Smooth muscle cell (in vitro differentiated cells): Measurements from ENCODE around the gene AGPAT2. TPM values are rescaled to one million over a fixed set of nuclear protein-coding genes. Genes with fewer than 3 reads are reported as not detected.

ENCODE experiments used
- DNase-seq: peaks from one replicate; lab custom pipeline; 2025; ENCODE audit not compliant: unreplicated experiment; lab: John Stamatoyannopoulos, UW
- H2AFZ ChIP-seq: fragments of 200-600 bp; sonication (generic); 2 replicates; pipeline ENCODE4 v1.6.0; 2016; ENCODE audit warnings: antibody characterized with exemption, low read depth, mild to moderate bottlenecking
- H3F3A ChIP-seq: fragments of 200-600 bp; sonication (generic); 2 replicates; pipeline ENCODE4 v1.6.0; 2017; ENCODE audit warnings: antibody characterized with exemption, low read depth
- H3K27ac ChIP-seq: fragments of 200-600 bp; sonication (generic); 2 replicates; pipeline ENCODE4 v1.5.1; 2016; ENCODE audit warnings: low read depth, mild to moderate bottlenecking
- H3K27me3 ChIP-seq: fragments of 200-600 bp; sonication (generic); 2 replicates; pipeline ENCODE4 v1.6.1; 2016; ENCODE audit warnings: low read depth, mild to moderate bottlenecking
- H3K36me3 ChIP-seq: fragments of 200-600 bp; sonication (generic); 2 replicates; pipeline ENCODE4 v1.5.1; 2016; ENCODE audit warnings: low read depth
- H3K4me1 ChIP-seq: fragments of 200-600 bp; sonication (generic); 2 replicates; pipeline ENCODE4 v1.5.1; 2016; ENCODE audit warnings: low read depth
- H3K4me2 ChIP-seq: fragments of 200-600 bp; sonication (generic); 2 replicates; pipeline ENCODE4 v1.6.0; 2016; ENCODE audit warnings: mild to moderate bottlenecking
- H3K4me3 ChIP-seq: fragments of 200-600 bp; sonication (generic); 2 replicates; pipeline ENCODE4 v1.5.1; 2016; ENCODE audit warnings: mild to moderate bottlenecking
- H3K79me2 ChIP-seq: fragments of 200-600 bp; sonication (generic); 2 replicates; pipeline ENCODE4 v1.6.0; 2016; ENCODE audit warnings: low read depth, mild to moderate bottlenecking
- H3K9ac ChIP-seq: fragments of 200-600 bp; sonication (generic); 2 replicates; pipeline ENCODE4 v1.6.0; 2016; ENCODE audit warnings: low read depth
- H3K9me3 ChIP-seq: fragments of 200-600 bp; sonication (generic); replicated peaks from 2 replicates; pipeline ENCODE4 v1.5.1; 2016; ENCODE audit warnings: low read depth
- H4K20me1 ChIP-seq: fragments of 200-600 bp; sonication (generic); 2 replicates; pipeline ENCODE4 v1.6.0; 2016; ENCODE audit warnings: low read depth
- WGBS: methylation state at CpG from one replicate; pipeline ENCODE4 v1.1.7; 2016; ENCODE audit warnings: low lambda C conversion rate; 5-methylcytosine and 5-hydroxymethylcytosine counted together
- polyA plus RNA-seq: library from polyadenylated mRNA; unstranded; fragments of >200 nt; fragmentation: Nextera tagmentation; extraction: Ambion mirVana; gene quantifications from 2 replicates; pipeline ENCODE4 v1.2.1, GENCODE V29; 2016
- total RNA-seq: library from RNA; depleted of rRNA; stranded (reverse); fragments of >200 nt; gene quantifications from 2 replicates; pipeline ENCODE4 v1.2.3, GENCODE V29; 2014
- TF ChIP-seq, protein P1 (sequence below): fragments of 200-600 bp; sonication (generic); IDR thresholded peaks from 2 replicates; pipeline ENCODE4 v1.5.1; 2017; ENCODE audit warnings: borderline replicate concordance, mild to moderate bottlenecking, antibody characterized with exemption; ENCODE audit not compliant: insufficient read depth, poor library complexity, severe bottlenecking

AGPAT2 gene
- total and polyA plus RNA-seq, 2 experiments from 2014 or later: 42.9 to 105 TPM

DNA sequence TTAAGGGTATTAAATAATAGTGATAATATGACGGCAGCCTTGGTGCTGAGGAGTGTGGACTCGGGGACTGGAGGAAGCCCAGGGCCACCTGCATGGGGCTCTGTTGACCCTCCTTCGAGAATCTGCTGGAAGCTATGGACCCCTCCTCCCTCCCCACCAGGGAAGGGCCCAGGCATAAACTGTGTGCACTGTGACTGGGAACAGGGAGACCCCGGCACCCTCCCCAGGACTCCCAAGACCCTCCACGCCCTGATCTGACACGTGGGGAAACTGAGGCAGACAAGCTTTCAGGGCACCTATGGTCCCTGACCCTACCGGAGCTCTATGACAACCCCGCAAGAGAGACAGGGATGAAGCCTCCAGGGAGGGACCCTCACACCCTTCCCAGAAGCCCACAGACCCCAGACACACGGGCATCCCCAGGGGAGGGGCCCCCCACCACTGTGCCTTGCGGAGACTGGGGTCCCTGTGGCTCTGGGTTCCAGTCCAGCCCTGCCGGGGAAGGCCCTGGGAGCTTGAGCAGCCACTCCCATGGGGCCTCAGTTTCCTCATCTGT, 31.0 kb downstream of the AGPAT2 start:
- Histone ChIP-seq H3F3A (no peaks in the 10 kb centered on the region), H3K27me3 (no peaks in the 10 kb centered on the region), H2AFZ (peak overlapping the region; percentile 72), H3K4me1 (no peaks in the 10 kb centered on the region), H3K4me3 (no peak overlapping the region), H3K9me3 (no peaks in the 10 kb centered on the region), H3K36me3 (no peaks in the 10 kb centered on the region), H4K20me1 (no peaks in the 10 kb centered on the region), H3K4me2 (no peak overlapping the region), H3K79me2 (no peaks in the 10 kb centered on the region), H3K9ac (no peak overlapping the region), H3K27ac (no peak overlapping the region)
- TF ChIP-seq, protein P1, sequence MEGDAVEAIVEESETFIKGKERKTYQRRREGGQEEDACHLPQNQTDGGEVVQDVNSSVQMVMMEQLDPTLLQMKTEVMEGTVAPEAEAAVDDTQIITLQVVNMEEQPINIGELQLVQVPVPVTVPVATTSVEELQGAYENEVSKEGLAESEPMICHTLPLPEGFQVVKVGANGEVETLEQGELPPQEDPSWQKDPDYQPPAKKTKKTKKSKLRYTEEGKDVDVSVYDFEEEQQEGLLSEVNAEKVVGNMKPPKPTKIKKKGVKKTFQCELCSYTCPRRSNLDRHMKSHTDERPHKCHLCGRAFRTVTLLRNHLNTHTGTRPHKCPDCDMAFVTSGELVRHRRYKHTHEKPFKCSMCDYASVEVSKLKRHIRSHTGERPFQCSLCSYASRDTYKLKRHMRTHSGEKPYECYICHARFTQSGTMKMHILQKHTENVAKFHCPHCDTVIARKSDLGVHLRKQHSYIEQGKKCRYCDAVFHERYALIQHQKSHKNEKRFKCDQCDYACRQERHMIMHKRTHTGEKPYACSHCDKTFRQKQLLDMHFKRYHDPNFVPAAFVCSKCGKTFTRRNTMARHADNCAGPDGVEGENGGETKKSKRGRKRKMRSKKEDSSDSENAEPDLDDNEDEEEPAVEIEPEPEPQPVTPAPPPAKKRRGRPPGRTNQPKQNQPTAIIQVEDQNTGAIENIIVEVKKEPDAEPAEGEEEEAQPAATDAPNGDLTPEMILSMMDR: no peak
- no peak for DNase-seq
- WGBS: 83% methylated on average over 11 of the region's 11 CpGs

DNA sequence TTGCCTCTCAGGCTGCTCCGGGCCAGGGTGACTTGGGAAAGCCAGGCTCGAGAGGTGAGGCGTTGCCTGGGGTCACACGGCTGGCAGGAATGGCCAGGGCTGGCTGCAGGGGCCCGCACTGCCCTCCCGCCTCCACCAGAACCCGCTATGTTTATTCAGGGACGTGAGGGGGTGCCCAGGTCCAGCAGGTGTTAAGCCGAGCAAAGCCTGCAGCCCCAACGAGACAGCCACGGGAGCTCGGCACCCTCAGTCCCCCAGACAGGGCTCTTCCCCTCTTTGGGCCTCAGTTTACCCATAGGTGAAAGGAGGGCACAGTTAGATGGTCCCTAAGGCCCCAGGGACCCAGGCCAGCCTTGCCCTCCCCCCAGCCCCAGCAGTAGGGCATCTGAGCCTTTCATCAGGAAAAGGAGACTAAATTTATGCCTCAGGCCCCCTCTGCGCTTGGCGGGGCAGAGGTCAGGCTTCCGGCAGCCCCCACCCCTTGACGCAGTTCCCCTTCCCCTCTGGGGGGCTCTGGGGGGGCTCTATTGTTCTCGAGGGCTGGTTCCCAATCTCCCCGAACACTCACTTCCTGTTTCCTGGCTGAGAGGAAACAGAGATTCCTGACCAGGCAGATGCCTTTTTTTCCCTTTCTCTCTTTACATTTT, 31.6 kb downstream of the AGPAT2 start:
- WGBS: 79% methylated on average over 17 of the region's 18 CpGs
- no peaks in the 10 kb centered on the region for H3K9me3 ChIP-seq

DNA sequence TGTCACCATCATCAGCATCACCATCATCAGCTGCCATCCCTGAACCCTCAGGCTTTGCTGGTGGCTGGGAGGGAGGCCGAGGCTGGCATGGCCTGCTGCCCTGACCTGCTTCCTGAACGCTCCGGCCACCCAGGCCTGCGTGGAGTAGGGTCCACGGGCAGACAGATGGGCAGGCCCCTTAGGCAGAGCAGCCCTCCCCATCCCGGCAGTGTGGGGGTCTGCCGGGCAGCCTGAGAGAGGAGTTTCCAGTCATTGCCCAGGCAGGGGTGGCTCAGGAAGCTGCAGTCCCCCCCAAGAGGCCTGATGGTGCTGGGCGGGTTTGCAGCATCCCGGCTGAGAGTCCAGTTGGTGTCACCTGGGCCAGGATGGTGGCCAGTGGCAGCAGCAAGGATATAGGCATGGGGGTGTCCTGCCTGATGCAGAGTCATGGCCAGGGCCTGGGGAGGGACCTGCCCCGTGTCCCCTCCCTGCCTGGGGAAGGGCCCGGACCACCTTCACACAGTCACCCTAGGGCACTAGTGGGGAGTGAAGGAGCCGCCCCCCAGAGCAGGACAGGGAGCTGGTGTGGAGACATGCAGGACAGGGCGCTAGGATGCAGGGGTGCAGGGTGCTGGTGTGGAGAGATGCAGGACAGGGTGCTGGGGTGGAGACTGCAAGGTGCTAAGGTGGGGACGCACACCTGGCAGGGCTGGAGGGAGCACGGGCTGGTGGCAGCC, 32.3 kb downstream of the AGPAT2 start:
- H3K36me3 ChIP-seq: no peaks in the 10 kb centered on the region
- no peak for DNase-seq
- no peak overlapping the region for H2AFZ ChIP-seq
- H3K9ac ChIP-seq: no peak overlapping the region
- 93% methylated on average over 15 of the region's 15 CpGs for WGBS
- H3K27me3 ChIP-seq: no peaks in the 10 kb centered on the region
- no peaks in the 10 kb centered on the region for H4K20me1 ChIP-seq
- no peaks in the 10 kb centered on the region for H3F3A ChIP-seq
- TF ChIP-seq, protein P1: no peak
- no peak overlapping the region for H3K4me2 ChIP-seq
- no peaks in the 10 kb centered on the region for H3K9me3 ChIP-seq
- H3K4me1 ChIP-seq: no peaks in the 10 kb centered on the region
- H3K4me3 ChIP-seq: no peak overlapping the region
- no peaks in the 10 kb centered on the region for H3K79me2 ChIP-seq
- H3K27ac ChIP-seq: no peak overlapping the region

More for the DNA sequence above, 31.6 kb downstream of the AGPAT2 start:
- no peak for DNase-seq
- Histone ChIP-seq H3K79me2 (no peaks in the 10 kb centered on the region), H3K9ac (no peak overlapping the region), H4K20me1 (no peaks in the 10 kb centered on the region), H3K4me1 (no peaks in the 10 kb centered on the region), H2AFZ (peak overlapping the region; percentile 72), H3K4me2 (no peak overlapping the region), H3K27ac (no peak overlapping the region), H3K36me3 (no peaks in the 10 kb centered on the region), H3F3A (no peaks in the 10 kb centered on the region), H3K4me3 (no peak overlapping the region), H3K27me3 (no peaks in the 10 kb centered on the region)
- TF ChIP-seq, protein P1: no peak
